WTC11 (cell line): ENCODE data around the gene PRIM2.
"Not testable (repeated sequence)": the region's sequence is repeated elsewhere in the genome, so short reads cannot be mapped to it uniquely, and the experiment has no call there.

ENCODE experiments used
- CBFB ChIP-seq: sonication (generic); formaldehyde crosslinking; IDR thresholded peaks from 2 replicates; pipeline ENCODE4 v1.8.1; 2022; ENCODE audit warnings: mild to moderate bottlenecking, low read depth, missing genetic modification reagents
- JUN ChIP-seq: sonication (generic); formaldehyde crosslinking; IDR thresholded peaks from 2 replicates; pipeline ENCODE4 v1.8.0; 2023; ENCODE audit warnings: mild to moderate bottlenecking, missing genetic modification reagents
- SP1 ChIP-seq: sonication (generic); formaldehyde crosslinking; conservative IDR thresholded peaks from 2 replicates; pipeline ENCODE4 v1.8.1; 2022; ENCODE audit warnings: missing genetic modification reagents
- TF ChIP-seq, protein P1 (sequence below): sonication (generic); formaldehyde crosslinking; IDR thresholded peaks from 2 replicates; pipeline ENCODE4 v1.8.0; 2022; ENCODE audit warnings: mild to moderate bottlenecking, missing genetic modification reagents
- TF ChIP-seq, protein P2 (sequence below): fragments of 200-600 bp; IDR thresholded peaks from 2 replicates; pipeline ENCODE4 v1.8.0; 2022; ENCODE audit warnings: antibody characterized with exemption
- TF ChIP-seq, protein P3 (sequence below): sonication (generic); formaldehyde crosslinking; IDR thresholded peaks from 2 replicates; pipeline ENCODE4 v1.8.1; 2022; ENCODE audit warnings: mild to moderate bottlenecking, moderate library complexity, missing genetic modification reagents
- TF ChIP-seq, protein P4 (sequence below): sonication (generic); formaldehyde crosslinking; conservative IDR thresholded peaks from 2 replicates; pipeline ENCODE4 v1.8.1; 2022; ENCODE audit warnings: mild to moderate bottlenecking, missing genetic modification reagents
- TF ChIP-seq, protein P5 (sequence below): sonication (generic); formaldehyde crosslinking; IDR thresholded peaks from 2 replicates; pipeline ENCODE4 v1.8.0; 2022; ENCODE audit warnings: mild to moderate bottlenecking, missing genetic modification reagents

DNA sequence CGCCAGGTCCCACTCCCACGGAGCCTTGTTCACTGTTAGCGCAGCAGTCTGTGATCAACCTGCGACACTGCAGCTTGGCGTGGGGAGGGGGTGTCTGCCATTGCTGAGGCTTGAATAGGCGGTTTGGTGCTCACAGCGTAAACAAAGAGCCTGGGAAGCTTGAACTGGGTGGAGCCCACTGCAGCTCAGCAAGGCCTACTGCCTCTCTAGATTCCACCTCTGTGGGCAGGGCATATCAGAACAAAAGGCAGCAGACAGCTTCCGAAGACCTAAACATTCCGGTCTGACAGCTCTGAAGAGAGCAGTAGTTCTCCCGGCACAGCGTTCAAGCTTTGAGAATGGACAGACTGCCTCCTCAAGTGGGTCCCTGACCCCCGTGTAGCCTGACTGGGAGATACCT, 29.3 kb upstream of the PRIM2 start:
- TF ChIP-seq, protein P1, sequence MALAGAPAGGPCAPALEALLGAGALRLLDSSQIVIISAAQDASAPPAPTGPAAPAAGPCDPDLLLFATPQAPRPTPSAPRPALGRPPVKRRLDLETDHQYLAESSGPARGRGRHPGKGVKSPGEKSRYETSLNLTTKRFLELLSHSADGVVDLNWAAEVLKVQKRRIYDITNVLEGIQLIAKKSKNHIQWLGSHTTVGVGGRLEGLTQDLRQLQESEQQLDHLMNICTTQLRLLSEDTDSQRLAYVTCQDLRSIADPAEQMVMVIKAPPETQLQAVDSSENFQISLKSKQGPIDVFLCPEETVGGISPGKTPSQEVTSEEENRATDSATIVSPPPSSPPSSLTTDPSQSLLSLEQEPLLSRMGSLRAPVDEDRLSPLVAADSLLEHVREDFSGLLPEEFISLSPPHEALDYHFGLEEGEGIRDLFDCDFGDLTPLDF (CRISPR knock-in tag), result not testable (repeated sequence)
- TF ChIP-seq, protein P2, sequence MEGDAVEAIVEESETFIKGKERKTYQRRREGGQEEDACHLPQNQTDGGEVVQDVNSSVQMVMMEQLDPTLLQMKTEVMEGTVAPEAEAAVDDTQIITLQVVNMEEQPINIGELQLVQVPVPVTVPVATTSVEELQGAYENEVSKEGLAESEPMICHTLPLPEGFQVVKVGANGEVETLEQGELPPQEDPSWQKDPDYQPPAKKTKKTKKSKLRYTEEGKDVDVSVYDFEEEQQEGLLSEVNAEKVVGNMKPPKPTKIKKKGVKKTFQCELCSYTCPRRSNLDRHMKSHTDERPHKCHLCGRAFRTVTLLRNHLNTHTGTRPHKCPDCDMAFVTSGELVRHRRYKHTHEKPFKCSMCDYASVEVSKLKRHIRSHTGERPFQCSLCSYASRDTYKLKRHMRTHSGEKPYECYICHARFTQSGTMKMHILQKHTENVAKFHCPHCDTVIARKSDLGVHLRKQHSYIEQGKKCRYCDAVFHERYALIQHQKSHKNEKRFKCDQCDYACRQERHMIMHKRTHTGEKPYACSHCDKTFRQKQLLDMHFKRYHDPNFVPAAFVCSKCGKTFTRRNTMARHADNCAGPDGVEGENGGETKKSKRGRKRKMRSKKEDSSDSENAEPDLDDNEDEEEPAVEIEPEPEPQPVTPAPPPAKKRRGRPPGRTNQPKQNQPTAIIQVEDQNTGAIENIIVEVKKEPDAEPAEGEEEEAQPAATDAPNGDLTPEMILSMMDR, result not testable (repeated sequence)
- not testable (repeated sequence) for TF ChIP-seq CBFB, SP1, JUN (CRISPR knock-in tag)
- TF ChIP-seq, protein P3, sequence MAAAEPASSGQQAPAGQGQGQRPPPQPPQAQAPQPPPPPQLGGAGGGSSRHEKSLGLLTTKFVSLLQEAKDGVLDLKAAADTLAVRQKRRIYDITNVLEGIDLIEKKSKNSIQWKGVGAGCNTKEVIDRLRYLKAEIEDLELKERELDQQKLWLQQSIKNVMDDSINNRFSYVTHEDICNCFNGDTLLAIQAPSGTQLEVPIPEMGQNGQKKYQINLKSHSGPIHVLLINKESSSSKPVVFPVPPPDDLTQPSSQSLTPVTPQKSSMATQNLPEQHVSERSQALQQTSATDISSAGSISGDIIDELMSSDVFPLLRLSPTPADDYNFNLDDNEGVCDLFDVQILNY (CRISPR knock-in tag), result not testable (repeated sequence)
- TF ChIP-seq, protein P4, sequence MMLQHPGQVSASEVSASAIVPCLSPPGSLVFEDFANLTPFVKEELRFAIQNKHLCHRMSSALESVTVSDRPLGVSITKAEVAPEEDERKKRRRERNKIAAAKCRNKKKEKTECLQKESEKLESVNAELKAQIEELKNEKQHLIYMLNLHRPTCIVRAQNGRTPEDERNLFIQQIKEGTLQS (CRISPR knock-in tag), result not testable (repeated sequence)
- TF ChIP-seq, protein P5, sequence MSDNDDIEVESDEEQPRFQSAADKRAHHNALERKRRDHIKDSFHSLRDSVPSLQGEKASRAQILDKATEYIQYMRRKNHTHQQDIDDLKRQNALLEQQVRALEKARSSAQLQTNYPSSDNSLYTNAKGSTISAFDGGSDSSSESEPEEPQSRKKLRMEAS (CRISPR knock-in tag), result not testable (repeated sequence)
